MM.1S (cell line): ENCODE measurements around the gene ABCB8.

Experiments
- EZH2 ChIP-seq: fragments of 300-600 bp; sonication (generic); optimal IDR thresholded peaks from 2 replicates; pipeline ENCODE3; 2017; ENCODE audit warnings: low read depth, mild to moderate bottlenecking, antibody characterized with exemption, low read length, mixed read lengths
- TF ChIP-seq, protein P1 (sequence below): fragments of 300-600 bp; sonication (generic); IDR thresholded peaks from 2 replicates; pipeline ENCODE4 v1.5.1; 2016; ENCODE audit warnings: antibody characterized with exemption, low read length, mixed read lengths

DNA sequence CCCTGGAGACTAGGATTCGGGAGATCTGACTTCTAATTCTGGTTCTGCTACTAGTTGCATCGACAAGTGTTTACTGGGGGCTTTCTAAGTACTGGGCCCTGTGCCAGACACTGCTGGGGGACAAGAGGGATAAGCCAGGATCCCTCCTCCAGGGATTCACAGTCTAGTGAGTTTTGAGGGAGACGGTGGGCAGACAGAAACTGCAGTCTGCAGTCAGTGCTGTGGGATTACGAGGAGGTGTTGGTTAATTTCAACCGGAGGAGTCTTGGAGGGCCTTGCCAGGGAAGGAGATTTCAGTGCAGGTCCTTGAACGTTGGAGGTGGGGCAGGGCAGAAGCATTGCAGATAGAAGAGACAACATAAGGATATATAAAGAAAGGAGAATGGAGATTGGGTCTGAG lies 46.6 kb upstream of the ABCB8 start:
- TF ChIP-seq, protein P1, sequence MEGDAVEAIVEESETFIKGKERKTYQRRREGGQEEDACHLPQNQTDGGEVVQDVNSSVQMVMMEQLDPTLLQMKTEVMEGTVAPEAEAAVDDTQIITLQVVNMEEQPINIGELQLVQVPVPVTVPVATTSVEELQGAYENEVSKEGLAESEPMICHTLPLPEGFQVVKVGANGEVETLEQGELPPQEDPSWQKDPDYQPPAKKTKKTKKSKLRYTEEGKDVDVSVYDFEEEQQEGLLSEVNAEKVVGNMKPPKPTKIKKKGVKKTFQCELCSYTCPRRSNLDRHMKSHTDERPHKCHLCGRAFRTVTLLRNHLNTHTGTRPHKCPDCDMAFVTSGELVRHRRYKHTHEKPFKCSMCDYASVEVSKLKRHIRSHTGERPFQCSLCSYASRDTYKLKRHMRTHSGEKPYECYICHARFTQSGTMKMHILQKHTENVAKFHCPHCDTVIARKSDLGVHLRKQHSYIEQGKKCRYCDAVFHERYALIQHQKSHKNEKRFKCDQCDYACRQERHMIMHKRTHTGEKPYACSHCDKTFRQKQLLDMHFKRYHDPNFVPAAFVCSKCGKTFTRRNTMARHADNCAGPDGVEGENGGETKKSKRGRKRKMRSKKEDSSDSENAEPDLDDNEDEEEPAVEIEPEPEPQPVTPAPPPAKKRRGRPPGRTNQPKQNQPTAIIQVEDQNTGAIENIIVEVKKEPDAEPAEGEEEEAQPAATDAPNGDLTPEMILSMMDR: no peak
- no peak for TF ChIP-seq EZH2
